Measurements from ENCODE around the gene ATF6B. TPM values are rescaled to one million over a fixed set of nuclear protein-coding genes. Genes with fewer than 3 reads are reported as not detected.

The ATF6B gene
- total RNA-seq, 1 experiment from 2014 or later = 45.3 TPM

DNA sequence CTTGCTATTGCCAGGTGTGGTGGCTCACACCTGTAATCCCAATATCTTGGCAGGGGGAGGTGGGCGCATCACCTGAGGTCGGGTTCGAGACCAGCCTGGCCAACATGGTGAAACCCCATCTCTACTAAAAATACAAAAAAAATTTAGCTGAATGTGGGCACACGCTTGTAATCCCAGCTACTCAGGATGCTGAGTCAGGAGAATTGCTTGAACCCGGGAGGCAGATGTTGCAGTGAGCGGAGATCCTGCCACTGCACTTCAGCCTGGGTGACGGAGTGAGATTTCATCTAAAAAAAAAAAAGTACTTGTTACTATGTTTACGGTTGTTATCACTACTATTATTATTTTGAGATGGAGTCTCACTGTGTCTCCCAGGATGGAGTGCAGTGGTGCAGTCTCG is 28.8 kb upstream of the ATF6B start:
- TF ChIP-seq, protein P1, sequence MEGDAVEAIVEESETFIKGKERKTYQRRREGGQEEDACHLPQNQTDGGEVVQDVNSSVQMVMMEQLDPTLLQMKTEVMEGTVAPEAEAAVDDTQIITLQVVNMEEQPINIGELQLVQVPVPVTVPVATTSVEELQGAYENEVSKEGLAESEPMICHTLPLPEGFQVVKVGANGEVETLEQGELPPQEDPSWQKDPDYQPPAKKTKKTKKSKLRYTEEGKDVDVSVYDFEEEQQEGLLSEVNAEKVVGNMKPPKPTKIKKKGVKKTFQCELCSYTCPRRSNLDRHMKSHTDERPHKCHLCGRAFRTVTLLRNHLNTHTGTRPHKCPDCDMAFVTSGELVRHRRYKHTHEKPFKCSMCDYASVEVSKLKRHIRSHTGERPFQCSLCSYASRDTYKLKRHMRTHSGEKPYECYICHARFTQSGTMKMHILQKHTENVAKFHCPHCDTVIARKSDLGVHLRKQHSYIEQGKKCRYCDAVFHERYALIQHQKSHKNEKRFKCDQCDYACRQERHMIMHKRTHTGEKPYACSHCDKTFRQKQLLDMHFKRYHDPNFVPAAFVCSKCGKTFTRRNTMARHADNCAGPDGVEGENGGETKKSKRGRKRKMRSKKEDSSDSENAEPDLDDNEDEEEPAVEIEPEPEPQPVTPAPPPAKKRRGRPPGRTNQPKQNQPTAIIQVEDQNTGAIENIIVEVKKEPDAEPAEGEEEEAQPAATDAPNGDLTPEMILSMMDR (conservative IDR thresholded peaks at IDR 0.05) = no peak
- no peaks in the 10 kb centered on the region; the same call in 1 of the 2 replicates for H3K27me3 ChIP-seq (ENCODE audit: insufficient read depth, low read length)

More for the DNA sequence above, 28.8 kb upstream of the ATF6B start:
- H3K4me3 Mint-ChIP-seq = no peak overlapping the region
- H3T11ph ChIP-seq (ENCODE audit: low read length) = no peak overlapping the region
- H2BK15ac ChIP-seq (ENCODE audit: low read depth, low read length) = no peak overlapping the region
- peaks cover 21 to 23% of the 10 kb centered on the region in 2 experiments for H3K4me1 Mint-ChIP-seq
- H3K4me2 ChIP-seq (ENCODE audit: insufficient read depth, insufficient read length, low read length) = no peak overlapping the region
- H2AFZ ChIP-seq (ENCODE audit: low read length) = no peak overlapping the region
- no peak overlapping the region for H3K18ac ChIP-seq (ENCODE audit: insufficient read length, low read depth, low read length)
- no peak overlapping the region for H2BK20ac ChIP-seq (ENCODE audit: low read depth, low read length, poor library complexity, severe bottlenecking)
- no peak overlapping the region for H4K8ac ChIP-seq (replicated peaks; ENCODE audit: insufficient read length, low read depth, low read length)
- no peak for DNase-seq
- H3K9me3 Mint-ChIP-seq = no peaks in the 10 kb centered on the region
- H3K79me1 ChIP-seq (ENCODE audit: insufficient read depth, low read depth, low read length, poor library complexity, severe bottlenecking) = no peaks in the 10 kb centered on the region
- no peak overlapping the region for H3K14ac ChIP-seq (ENCODE audit: insufficient read depth, low read length)
- no peak overlapping the region for H3K4ac ChIP-seq (ENCODE audit: low read depth, low read length)
- H3K27ac Mint-ChIP-seq = no peak overlapping the region
- no peak overlapping the region for H3K23ac ChIP-seq (ENCODE audit: insufficient read length, low read depth, low read length)
- H3K36me3 Mint-ChIP-seq (ENCODE audit: insufficient read depth in 1 of 3, low read depth in 3 of 3) = peaks cover 22 to 47% (median 28%) of the 10 kb centered on the region in 3 experiments
- H2BK5ac ChIP-seq (ENCODE audit: insufficient read length, low read length) = no peak overlapping the region
- no peaks in the 10 kb centered on the region for H4K20me1 ChIP-seq (ENCODE audit: control insufficient read depth, insufficient read depth, insufficient read length)
- H3K27me3 Mint-ChIP-seq (ENCODE audit: low read depth) = peaks cover 2% of the 10 kb centered on the region; the same call in 1 of the 2 replicates
- H2AK5ac ChIP-seq (ENCODE audit: insufficient read length, low read length) = no peak overlapping the region
- no peaks in the 10 kb centered on the region for H3K9me3 ChIP-seq (ENCODE audit: control insufficient read depth, low read depth, low read length)
- H3K56ac ChIP-seq (ENCODE audit: insufficient read length, low read depth, low read length) = no peak overlapping the region
- H3K27ac ChIP-seq (ENCODE audit: insufficient read length, low read depth, low read length) = no peak overlapping the region
- H4K91ac ChIP-seq (ENCODE audit: insufficient read length, low read depth, low read length) = no peak overlapping the region
- H3K9ac ChIP-seq (ENCODE audit: extremely low read depth, insufficient read length, low read length) = no peak overlapping the region
- no peak overlapping the region for H2BK12ac ChIP-seq (ENCODE audit: insufficient read length, low read depth, low read length)
- no peak overlapping the region for H2BK120ac ChIP-seq (ENCODE audit: low read depth, low read length, poor library complexity, severe bottlenecking)
- WGBS (ENCODE audit: extremely low coverage, insufficient read length, low lambda C conversion rate) = no CpG with 5 or more reads among the region's 9 CpGs
- no peaks in the 10 kb centered on the region; the same call in 1 of the 2 replicates for H3K4me1 ChIP-seq (ENCODE audit: insufficient read depth, low read length)
- no peak overlapping the region for H4K5ac ChIP-seq (ENCODE audit: insufficient read length, low read depth, low read length)
- H3K23me2 ChIP-seq (ENCODE audit: insufficient read length, low read depth, low read length, poor library complexity, severe bottlenecking) = peaks cover 24% of the 10 kb centered on the region
- H3K79me2 ChIP-seq (ENCODE audit: insufficient read depth, low read length) = no peaks in the 10 kb centered on the region; the same call in 1 of the 2 replicates

Measured in H9 (cell line).